ENCODE measurements around the gene NDUFAF7.
A peak's percentile ranks its signal among the peaks of the same experiment; 100 is the strongest.
"Not testable (repeated sequence)": the region's sequence is repeated elsewhere in the genome, so short reads cannot be mapped to it uniquely, and the experiment has no call there.

NDUFAF7 gene

DNA sequence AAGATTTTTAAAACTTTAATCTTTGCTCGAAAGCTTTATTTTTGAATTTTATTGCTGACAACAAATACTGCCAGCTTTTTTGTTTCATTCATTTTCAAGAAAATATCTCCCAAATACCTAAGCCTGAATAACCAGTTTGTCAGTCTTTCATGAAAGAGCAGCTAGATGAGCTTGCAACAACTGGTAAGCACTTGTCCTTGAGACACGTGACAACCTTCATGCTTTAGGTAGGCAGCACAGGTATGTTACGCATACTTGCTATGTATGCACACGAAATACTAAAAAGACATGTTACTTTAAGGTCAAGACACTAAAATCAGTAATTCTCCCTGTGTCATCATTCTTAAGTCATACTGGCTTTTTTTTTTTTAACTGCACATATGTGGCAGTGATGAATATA, 12.4 kb upstream of the NDUFAF7 start:
- no peak overlapping the region for H3K4me3 ChIP-seq (ENCODE audit: low read length)
- TF ChIP-seq, protein P1, sequence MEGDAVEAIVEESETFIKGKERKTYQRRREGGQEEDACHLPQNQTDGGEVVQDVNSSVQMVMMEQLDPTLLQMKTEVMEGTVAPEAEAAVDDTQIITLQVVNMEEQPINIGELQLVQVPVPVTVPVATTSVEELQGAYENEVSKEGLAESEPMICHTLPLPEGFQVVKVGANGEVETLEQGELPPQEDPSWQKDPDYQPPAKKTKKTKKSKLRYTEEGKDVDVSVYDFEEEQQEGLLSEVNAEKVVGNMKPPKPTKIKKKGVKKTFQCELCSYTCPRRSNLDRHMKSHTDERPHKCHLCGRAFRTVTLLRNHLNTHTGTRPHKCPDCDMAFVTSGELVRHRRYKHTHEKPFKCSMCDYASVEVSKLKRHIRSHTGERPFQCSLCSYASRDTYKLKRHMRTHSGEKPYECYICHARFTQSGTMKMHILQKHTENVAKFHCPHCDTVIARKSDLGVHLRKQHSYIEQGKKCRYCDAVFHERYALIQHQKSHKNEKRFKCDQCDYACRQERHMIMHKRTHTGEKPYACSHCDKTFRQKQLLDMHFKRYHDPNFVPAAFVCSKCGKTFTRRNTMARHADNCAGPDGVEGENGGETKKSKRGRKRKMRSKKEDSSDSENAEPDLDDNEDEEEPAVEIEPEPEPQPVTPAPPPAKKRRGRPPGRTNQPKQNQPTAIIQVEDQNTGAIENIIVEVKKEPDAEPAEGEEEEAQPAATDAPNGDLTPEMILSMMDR (conservative IDR thresholded peaks at IDR 0.05; ENCODE audit: low read depth, low read length) = no peak
- DNase-seq (ENCODE audit: low read depth) = no peak

DNA sequence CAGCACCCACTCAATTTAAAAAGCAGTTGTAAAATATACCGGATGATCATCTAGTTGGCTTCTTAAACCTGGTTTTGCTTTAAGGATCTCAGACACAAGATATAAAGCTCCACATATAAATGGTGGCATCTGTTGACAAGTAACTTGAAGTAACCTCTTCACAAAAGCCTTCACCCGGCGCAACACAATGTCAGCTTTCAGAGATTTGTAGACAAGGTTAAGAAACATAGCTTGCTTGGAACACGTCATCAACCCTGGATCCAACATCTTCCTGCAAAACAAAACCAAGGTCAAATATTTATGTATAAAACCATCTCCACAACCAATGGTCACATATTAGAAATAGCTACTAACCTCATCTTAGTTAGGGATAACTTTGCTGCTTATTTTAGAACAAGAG, 8.3 kb upstream of the NDUFAF7 start:
- H3K4me3 ChIP-seq (ENCODE audit: low read length) = no peak overlapping the region
- DNase-seq (ENCODE audit: low read depth) = no peak
- TF ChIP-seq, protein P1 (conservative IDR thresholded peaks at IDR 0.05; ENCODE audit: low read depth, low read length) = no peak

DNA sequence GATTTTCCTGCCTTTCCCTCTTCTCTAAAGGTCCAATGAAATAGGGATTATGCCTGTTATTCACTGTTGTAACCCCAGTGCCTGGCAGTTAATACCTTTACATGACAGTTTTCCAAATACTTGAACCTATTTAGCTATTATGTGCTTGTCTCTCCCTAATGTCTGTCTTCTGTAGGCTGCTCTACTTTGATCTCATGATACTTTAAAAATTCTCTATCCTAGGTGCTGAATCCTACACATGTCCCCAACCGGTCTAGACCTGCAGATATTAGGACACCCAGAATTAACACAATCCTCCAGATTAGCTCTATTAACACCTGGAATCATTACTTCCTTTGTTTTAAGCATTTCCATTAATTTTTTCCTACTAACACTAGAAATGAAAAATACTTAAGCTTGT, 7.4 kb upstream of the NDUFAF7 start:
- no peak overlapping the region for H3K4me3 ChIP-seq (ENCODE audit: low read length)
- no peak for DNase-seq (ENCODE audit: low read depth)
- TF ChIP-seq, protein P1 (conservative IDR thresholded peaks at IDR 0.05; ENCODE audit: low read depth, low read length) = no peak

DNA sequence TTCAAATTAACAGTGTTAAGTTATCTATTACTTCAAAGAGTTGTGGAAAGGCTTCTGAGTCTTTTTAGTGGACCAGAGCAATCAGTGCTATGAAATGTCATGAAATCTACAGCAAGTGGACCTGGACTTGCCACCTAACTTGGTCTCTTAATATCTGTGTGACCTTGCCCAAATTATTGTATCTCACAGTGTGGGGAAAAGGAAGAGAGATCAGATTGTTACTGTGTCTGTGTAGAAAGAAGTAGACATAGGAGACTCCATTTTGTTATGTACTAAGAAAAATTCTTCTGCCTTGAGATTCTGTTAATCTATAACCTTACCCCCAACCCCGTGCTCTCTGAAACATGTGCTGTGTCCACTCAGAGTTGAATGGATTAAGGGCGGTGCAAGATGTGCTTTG, 6.3 kb upstream of the NDUFAF7 start:
- not testable (repeated sequence) for DNase-seq (ENCODE audit: low read depth); H3K4me3 ChIP-seq (ENCODE audit: low read length)

DNA sequence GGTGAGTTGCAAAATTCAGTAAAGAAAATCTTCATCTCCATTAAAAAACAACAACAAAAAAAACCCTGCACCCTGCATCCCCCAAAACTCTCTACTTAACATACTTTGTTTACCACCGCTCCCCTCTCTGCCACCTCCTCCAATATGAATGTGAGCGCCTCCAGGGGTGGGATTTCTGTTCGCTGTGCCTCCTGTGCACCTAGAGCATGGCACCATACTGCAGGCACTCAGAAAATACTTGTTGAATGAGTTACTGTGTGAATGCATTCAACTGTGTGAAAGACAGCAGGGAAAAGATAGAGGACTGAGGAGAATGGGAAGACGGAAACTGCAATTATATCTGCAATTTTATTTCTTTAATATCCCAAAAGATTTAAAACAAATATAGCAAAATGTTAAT, 4.6 kb upstream of the NDUFAF7 start:
- DNase-seq (ENCODE audit: low read depth) = no peak
- H3K4me3 ChIP-seq (ENCODE audit: low read length) = no peak overlapping the region
- TF ChIP-seq, protein P1 (conservative IDR thresholded peaks at IDR 0.05; ENCODE audit: low read depth, low read length) = no peak

DNA sequence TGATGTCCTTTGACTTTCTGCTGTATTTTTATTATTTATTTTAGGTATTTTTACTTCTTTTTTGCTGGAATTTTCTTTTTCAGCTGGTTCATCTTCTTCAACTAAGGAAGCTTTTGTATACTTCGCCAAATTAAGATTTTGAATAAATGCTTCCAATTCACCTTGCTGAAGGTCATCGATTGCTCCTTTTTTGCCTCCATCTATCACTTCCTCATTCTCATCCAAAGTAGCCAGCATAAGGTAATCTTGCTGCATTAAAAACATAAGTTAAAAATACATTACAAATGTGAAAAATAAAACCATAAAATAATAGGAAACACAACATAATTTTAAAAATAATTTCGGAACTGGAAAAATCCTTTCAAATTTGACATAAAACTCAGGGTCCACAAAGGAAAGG, 2.7 kb upstream of the NDUFAF7 start:
- no peak for DNase-seq (ENCODE audit: low read depth)
- H3K4me3 ChIP-seq (ENCODE audit: low read length) = no peak overlapping the region
- TF ChIP-seq, protein P1 (conservative IDR thresholded peaks at IDR 0.05; ENCODE audit: low read depth, low read length) = no peak

DNA sequence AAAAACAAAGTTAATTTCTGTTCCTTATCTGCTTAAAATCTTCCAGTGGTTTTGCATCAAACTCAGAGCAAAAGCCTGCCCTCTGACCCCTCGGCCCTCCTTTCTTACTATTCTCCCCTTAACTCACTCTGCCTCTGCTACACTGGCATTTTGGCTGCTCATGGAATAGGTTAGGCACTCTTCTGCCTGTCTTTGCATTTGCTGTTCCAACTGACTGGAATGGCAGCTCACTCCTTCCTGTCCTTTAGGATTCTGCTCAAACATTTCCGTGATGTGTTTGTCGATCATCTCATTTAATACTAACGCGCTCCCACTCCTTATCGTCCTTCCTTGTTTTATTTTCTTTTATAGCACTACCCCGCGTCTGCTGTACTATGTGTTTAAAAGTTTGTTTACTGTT, 877 bp upstream of the NDUFAF7 start:
- peak overlapping the region; percentile 64 for H3K4me3 ChIP-seq (ENCODE audit: low read length)
- TF ChIP-seq, protein P1 (conservative IDR thresholded peaks at IDR 0.05; ENCODE audit: low read depth, low read length) = no peak
- DNase-seq (ENCODE audit: low read depth) = no peak

All from retinal pigment epithelial cell (primary cell).